Measurements from ENCODE around the gene KLRB1. TPM values are rescaled to one million over a fixed set of nuclear protein-coding genes. Genes with fewer than 3 reads are reported as not detected.
"Not testable (repeated sequence)": the region's sequence is repeated elsewhere in the genome, so short reads cannot be mapped to it uniquely, and the experiment has no call there.

KLRB1 gene
- total RNA-seq, 1 experiment from 2014 or later = not detected

DNA sequence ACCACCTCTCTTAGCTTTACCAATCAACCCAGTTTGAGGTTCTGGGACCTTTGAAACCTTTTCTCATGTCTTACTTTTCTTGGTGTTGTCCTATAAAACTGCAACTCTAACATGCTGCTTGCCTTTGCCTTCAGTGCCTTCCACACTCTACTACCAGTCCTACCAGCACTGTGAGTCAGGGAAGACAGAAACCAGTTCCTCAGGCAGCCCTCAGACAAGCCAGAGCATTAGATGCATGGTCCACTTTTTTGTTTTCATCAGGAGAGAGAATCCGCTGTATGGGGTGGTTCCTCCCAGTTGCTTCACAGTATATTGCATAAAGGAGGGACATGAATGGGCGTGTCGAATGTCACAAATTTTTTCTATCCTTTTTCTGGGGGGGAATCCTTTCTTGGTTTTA is 17.3 kb upstream of the KLRB1 start:
- CTCF ChIA-PET = no interaction called here
- RAD21 ChIA-PET (ENCODE audit: low non-redundant PET in 1 of 2, low total read pairs in 2 of 2, uncharacterized antibody in 2 of 2, unreplicated experiment in 2 of 2) = no interaction called here
- Histone ChIP-seq H3K79me2 (ENCODE audit: insufficient read depth, low read length) (no peaks in the 10 kb centered on the region), H3K4me1 (ENCODE audit: control insufficient read depth in 1 of 2, insufficient read depth in 2 of 2, low read length in 2 of 2) (no peaks in the 10 kb centered on the region), H3K4me3 (replicated peaks in 1 of 2; ENCODE audit: low read depth in 1 of 2, low read length in 2 of 2) (no peak overlapping the region), H3K4me2 (ENCODE audit: low read length) (no peak overlapping the region), H3K27me3 (ENCODE audit: insufficient read depth, low read length) (no peaks in the 10 kb centered on the region), H3K9me2 (ENCODE audit: insufficient read depth) (no peaks in the 10 kb centered on the region), H3K9me3 (ENCODE audit: control insufficient read depth in 1 of 2, insufficient read depth in 1 of 2, low read depth in 1 of 2, low read length in 2 of 2) (no peaks in the 10 kb centered on the region), H3K36me3 (ENCODE audit: control insufficient read depth in 1 of 2, insufficient read depth in 2 of 2, low read length in 2 of 2) (no peaks in the 10 kb centered on the region), H2AFZ (ENCODE audit: low read depth, low read length, poor library complexity, severe bottlenecking) (no peak overlapping the region), H4K20me1 (ENCODE audit: insufficient read depth) (no peaks in the 10 kb centered on the region), H3K27ac (ENCODE audit: low read depth, low read length) (no peak overlapping the region), H3K9ac (ENCODE audit: low read length) (no peak overlapping the region)
- POLR2A ChIA-PET = no interaction called here
- TF ChIP-seq EZH2phosphoT487 (IDR thresholded peaks at IDR 0.05; ENCODE audit: borderline replicate concordance) (no peak), TCF7L2 (IDR thresholded peaks at IDR 0.05; ENCODE audit: borderline replicate concordance, extremely low read depth, insufficient read depth, insufficient read length) (no peak)
- ATAC-seq = no peak
- DNase-seq (ENCODE audit: low read depth, low spot score) = no peak
- no TSS peak for BruUV-seq (replicated peaks)
- intact Hi-C loops (cut with micrococcal nuclease) = no loop called here

DNA sequence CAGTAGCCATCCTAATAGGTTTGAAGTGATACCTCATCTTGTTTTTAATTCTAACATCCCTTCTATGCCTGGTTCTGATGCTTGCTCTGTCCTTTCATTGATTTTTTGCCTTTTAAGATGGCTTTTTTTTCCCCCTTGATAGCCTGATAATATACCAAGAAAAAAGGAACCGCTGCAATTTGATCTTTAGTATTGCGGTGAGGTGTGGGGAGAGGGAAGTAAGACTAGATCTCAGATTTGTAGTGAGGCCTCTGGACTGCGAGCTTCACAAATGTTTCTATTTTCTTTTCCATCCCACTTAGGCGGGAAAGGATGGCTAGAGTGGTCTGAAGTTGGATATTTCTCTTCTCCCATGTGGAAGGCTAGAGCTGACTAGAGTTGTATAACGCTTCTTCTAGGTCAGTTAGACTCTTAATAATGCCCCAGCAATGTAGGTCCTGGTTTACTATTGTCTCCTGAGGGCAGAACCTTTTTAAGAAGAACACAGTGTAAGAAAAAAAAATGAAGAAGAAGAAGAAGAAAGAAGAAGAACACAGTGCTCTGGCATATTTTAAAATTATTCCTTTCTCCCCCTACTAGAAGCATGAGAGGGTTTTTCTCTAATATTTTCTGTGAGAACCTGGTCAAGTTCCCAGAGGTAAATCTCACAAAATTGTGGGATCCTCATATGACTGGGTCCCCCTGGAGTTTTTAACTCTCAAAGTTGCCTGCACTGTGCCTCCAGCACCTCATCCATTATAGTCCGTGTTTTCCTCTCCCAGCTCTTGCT is 11.9 kb upstream of the KLRB1 start:
- Histone ChIP-seq H3K27me3 (ENCODE audit: insufficient read depth, low read length) (no peaks in the 10 kb centered on the region), H3K4me2 (ENCODE audit: low read length) (no peak overlapping the region), H3K79me2 (ENCODE audit: insufficient read depth, low read length) (no peaks in the 10 kb centered on the region), H3K27ac (ENCODE audit: low read depth, low read length) (no peak overlapping the region), H3K4me1 (ENCODE audit: control insufficient read depth in 1 of 2, insufficient read depth in 2 of 2, low read length in 2 of 2) (no peaks in the 10 kb centered on the region), H3K9ac (ENCODE audit: low read length) (no peak overlapping the region), H3K9me3 (ENCODE audit: control insufficient read depth in 1 of 2, insufficient read depth in 1 of 2, low read depth in 1 of 2, low read length in 2 of 2) (no peaks in the 10 kb centered on the region), H3K36me3 (ENCODE audit: control insufficient read depth in 1 of 2, insufficient read depth in 2 of 2, low read length in 2 of 2) (no peaks in the 10 kb centered on the region), H3K9me2 (ENCODE audit: insufficient read depth) (no peaks in the 10 kb centered on the region), H3K4me3 (replicated peaks in 1 of 2; ENCODE audit: low read depth in 1 of 2, low read length in 2 of 2) (no peak overlapping the region), H2AFZ (ENCODE audit: low read depth, low read length, poor library complexity, severe bottlenecking) (no peak overlapping the region), H4K20me1 (ENCODE audit: insufficient read depth) (no peaks in the 10 kb centered on the region)
- ChIA-PET RAD21 (ENCODE audit: low non-redundant PET in 1 of 2, low total read pairs in 2 of 2, uncharacterized antibody in 2 of 2, unreplicated experiment in 2 of 2) (no interaction called here), CTCF (no interaction called here), POLR2A (no interaction called here)
- no peak for TF ChIP-seq SP1 (IDR thresholded peaks at IDR 0.05; ENCODE audit: low read depth)
- TF ChIP-seq RAD21 (IDR thresholded peaks at IDR 0.05; ENCODE audit: low read depth) = no peak
- TF ChIP-seq, protein P1, sequence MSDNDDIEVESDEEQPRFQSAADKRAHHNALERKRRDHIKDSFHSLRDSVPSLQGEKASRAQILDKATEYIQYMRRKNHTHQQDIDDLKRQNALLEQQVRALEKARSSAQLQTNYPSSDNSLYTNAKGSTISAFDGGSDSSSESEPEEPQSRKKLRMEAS (IDR thresholded peaks at IDR 0.05) = no peak
- TF ChIP-seq POLR2A (IDR thresholded peaks at IDR 0.05; ENCODE audit: borderline replicate concordance, extremely low read depth, insufficient read depth, insufficient read length) = no peak
- intact Hi-C loops (cut with micrococcal nuclease) = no loop called here
- no peak for ATAC-seq
- DNase-seq (ENCODE audit: low read depth, low spot score) = no peak
- BruUV-seq (replicated peaks) = no TSS peak

DNA sequence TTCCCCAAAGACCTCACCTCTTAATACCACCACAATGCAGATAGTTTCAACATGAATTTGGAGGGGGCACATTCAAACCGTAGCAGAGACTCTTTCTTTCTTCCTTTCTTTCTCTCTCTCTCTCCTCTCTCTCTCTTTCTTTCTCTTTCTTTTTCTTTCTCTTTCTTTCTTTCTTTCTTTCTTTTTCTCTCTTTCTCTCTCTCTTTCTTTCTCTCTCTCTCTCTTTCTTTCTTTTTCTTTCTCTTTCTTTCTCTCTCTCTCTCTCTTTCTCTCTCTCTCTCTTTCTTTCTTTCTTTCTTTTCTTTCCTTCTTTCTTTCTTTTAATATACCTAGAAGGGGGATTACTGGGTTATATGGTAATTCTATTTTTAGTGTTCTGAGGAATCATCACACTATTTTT is 11.2 kb upstream of the KLRB1 start:
- intact Hi-C loops (cut with micrococcal nuclease) = not testable (repeated sequence)

More for the DNA sequence above, 11.2 kb upstream of the KLRB1 start:
- H3K79me2 ChIP-seq (ENCODE audit: insufficient read depth, low read length); H3K4me2 ChIP-seq (ENCODE audit: low read length); POLR2A ChIA-PET; H3K4me3 ChIP-seq (replicated peaks in 1 of 2; ENCODE audit: low read depth in 1 of 2, low read length in 2 of 2); H3K9ac ChIP-seq (ENCODE audit: low read length); H3K9me3 ChIP-seq (ENCODE audit: control insufficient read depth in 1 of 2, insufficient read depth in 1 of 2, low read depth in 1 of 2, low read length in 2 of 2); BruUV-seq (replicated peaks); ATAC-seq; DNase-seq (ENCODE audit: low read depth, low spot score); CTCF ChIA-PET; H3K4me1 ChIP-seq (ENCODE audit: control insufficient read depth in 1 of 2, insufficient read depth in 2 of 2, low read length in 2 of 2); H4K20me1 ChIP-seq (ENCODE audit: insufficient read depth); RAD21 ChIA-PET (ENCODE audit: low non-redundant PET in 1 of 2, low total read pairs in 2 of 2, uncharacterized antibody in 2 of 2, unreplicated experiment in 2 of 2); H3K27ac ChIP-seq (ENCODE audit: low read depth, low read length); H2AFZ ChIP-seq (ENCODE audit: low read depth, low read length, poor library complexity, severe bottlenecking); H3K27me3 ChIP-seq (ENCODE audit: insufficient read depth, low read length); H3K36me3 ChIP-seq (ENCODE audit: control insufficient read depth in 1 of 2, insufficient read depth in 2 of 2, low read length in 2 of 2); H3K9me2 ChIP-seq (ENCODE audit: insufficient read depth): not testable (repeated sequence)

Data from HCT116 (cell line).